GM21576 (cell line): Measurements from ENCODE around the gene ADGRL3.

ENCODE experiments used
- ATAC-seq: cut with Tn5 transposase; IDR thresholded peaks from one replicate; pipeline ENCODE4 v1.9.1; 2021; ENCODE audit warnings: mild to moderate bottlenecking, moderate library complexity; ENCODE audit not compliant: unreplicated experiment

The ADGRL3 gene

GRCh38 chr4:61275241-61275640 lies 75.1 kb downstream of the ADGRL3 start:
- no peak for ATAC-seq

DNA sequence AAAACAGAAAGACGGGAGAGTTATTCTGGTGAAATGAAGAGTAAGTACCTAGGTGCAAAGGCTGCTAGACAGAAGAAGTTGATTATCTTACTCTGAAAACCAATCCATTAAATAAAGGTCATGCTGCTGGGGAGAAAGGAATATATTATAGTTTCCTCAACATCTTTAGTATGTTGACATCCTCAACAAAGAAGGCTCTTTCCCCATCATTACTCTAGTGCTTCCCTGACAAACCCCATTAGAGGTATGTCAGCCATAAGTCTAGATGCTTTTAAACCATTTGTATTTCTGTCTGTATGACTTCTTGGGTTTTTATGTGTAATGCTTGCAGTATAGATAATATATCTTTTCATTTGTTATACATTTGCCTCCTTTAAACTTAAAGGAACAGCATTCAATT lies 75.9 kb downstream of the ADGRL3 start:
- ATAC-seq: no peak

GRCh38 chr4:61277785-61278760 lies 77.9 kb downstream of the ADGRL3 start:
- no peak for ATAC-seq

DNA sequence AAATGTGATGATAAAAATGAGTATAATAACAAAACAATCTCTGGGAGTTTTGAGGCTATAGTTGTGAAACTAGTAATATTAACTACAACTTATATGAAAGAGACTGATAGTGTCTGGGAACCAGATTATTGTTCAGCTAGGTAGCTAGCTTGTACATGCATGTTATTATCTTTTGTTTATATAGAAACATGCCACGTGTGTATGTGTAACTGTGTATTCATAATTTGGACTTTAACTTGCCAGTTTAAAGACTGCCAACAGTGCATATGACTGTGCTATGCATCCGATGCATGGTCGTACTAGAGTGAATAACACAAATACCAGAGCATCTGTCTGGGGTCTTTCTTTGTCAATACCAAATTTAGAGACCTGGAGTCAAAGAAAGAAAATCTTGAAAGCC lies 92.2 kb downstream of the ADGRL3 start:
- ATAC-seq: no peak

GRCh38 chr4:61293707-61294400 lies 93.7 kb downstream of the ADGRL3 start:
- no peak for ATAC-seq

DNA sequence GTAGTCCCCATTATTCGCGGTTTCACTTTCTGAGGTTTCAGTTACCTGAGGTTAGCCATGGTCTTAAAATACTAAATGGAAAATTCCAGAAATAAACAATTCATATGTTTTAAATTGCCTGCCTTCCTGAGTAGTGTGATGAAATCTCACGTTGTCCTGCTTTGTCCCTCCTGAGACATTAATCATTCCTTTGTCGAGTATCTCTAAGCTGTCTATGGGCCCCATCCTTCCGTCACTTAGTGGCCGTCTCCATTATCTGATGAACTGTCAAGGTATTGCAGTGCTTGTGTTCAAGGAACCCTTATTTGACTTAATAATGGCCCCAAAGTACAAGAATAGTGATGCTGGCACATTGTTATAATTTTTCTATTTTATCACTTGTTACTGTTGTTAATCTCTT lies 94.8 kb downstream of the ADGRL3 start:
- no peak for ATAC-seq

DNA sequence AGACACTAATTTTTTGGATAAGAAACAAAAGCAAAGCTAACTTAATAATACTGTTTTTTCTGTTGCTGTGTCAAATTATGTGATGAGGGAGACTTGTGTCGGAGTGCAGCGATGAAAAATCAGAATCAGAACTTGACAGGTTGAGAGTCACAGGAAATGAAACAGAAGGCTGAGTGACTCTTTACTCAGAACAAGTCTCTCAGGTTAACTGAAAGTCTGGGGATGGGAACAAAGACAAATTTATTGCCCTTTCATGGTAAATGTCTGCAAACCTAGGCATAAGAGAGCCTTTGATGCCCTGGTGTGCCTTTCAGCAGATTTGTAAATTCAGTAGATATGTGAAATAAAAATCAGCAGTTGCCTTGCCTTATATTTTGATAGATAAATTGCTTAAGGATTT lies 96.0 kb downstream of the ADGRL3 start:
- ATAC-seq: no peak

- ATAC-seq: no peak
Measured at GRCh38 chr4:61298178-61298740, 98.1 kb downstream of the ADGRL3 start.

GRCh38 chr4:61299316-61299715 lies 99.2 kb downstream of the ADGRL3 start:
- ATAC-seq: no peak

DNA sequence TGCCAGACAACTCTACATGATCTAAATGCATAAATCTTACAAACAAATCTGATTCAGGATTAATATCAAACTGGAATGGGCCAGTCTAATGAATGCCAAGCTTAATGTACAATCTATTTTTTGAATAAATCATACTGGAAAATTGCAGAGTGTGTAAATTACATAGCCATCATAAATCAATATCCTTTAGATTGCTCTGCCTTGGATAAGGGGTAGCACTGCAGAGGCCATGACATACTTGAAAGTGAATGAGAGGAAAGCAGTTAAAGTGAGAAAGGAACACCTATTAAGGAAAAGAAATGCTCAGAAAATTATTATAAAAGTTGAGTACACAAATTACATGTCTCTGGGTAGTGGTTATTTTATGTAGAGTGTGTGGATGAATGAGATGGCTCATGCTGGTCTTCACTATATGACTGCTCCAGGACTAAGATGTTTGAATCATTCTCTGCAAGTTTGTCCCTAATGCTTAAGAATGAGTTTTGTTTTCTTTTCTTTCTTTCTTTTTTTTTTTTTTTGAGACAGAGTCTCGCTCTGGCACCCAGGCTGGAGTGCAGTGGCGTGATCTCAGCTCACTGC lies 100.2 kb downstream of the ADGRL3 start:
- no peak for ATAC-seq

DNA sequence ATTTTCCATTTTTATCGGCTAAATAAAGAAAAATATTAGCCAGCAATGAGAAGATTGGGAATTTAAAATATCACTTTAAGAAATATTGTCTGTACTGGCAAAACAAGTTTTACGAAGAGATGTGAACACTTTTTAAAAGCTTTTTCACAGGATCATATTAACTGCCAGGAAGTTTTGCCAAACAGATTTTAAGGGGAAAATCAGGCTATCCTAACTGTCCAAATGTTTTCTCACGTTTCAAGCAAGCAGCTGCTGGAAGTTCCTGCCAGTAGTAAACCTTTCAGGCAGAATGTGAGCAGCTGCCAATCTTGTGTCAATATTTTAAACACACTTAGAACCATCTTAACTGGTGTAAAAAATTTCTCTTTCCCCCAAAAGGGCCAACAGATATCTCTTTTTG lies 101.1 kb downstream of the ADGRL3 start:
- no peak for ATAC-seq

GRCh38 chr4:61308033-61308432 lies 107.9 kb downstream of the ADGRL3 start:
- no peak for ATAC-seq

DNA sequence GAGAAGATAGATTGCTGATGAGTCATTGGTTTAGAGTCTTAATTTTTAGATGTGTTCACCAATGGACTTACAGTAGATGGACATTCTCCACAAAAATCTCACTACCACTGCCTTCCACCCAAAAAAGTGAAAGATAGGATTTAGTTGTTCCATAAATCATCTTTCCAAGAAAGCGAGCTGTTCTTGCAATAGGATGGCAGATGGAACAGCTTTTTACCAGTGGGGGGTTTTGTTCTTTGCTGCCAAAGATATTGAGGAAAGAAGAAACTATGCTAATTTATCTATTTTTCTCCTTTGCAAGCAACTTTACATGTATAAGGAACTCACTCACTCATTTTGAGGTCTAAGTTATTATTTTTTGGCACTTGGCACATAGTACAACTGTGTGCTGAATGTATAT lies 109.5 kb downstream of the ADGRL3 start:
- ATAC-seq: no peak

GRCh38 chr4:61312526-61312925 lies 112.4 kb downstream of the ADGRL3 start:
- ATAC-seq: no peak

DNA sequence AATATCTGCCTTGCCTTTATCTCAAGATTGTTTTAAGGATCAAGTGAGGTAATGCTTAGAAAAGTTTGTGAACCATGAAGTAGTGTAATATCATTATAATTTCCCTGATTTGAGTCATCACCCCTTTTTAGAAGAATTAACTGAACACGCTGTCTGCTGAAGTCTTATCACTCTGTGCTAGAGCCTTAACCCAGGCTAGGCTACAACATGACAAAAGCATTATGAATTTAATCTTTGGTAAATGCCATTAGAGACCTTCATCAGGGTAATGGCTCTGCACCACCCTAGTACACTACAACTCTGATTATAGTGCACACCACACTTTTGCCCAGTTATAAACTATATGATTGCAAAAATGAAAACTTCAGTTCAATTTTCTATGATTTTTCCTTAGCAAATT lies 118.3 kb downstream of the ADGRL3 start:
- no peak for ATAC-seq

GRCh38 chr4:61319156-61319555 lies 119.0 kb downstream of the ADGRL3 start:
- ATAC-seq: no peak

DNA sequence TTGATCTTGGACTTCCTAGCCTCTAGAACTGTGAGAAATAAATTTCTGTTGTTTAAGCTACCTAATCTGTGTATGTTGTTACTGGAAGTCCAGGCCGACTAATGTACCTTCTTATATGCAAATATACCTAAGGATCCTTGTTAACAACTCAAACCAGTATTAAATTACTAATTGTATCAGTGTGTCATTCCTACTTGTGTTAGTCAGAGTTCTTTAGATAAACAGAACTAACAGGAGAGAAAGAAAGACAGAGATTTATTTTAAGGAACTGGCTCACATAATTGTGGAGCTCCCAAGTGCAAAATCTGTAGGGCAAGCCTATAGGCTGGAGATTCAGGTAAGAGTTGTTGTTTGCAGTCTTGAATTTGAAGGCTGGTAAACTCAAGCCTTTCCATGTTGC lies 120.0 kb downstream of the ADGRL3 start:
- ATAC-seq: no peak

GRCh38 chr4:61320631-61321030 lies 120.5 kb downstream of the ADGRL3 start:
- ATAC-seq: no peak

- ATAC-seq: no peak
Measured at GRCh38 chr4:61332693-61333092, 132.6 kb downstream of the ADGRL3 start.

GRCh38 chr4:61333490-61333889 lies 133.4 kb downstream of the ADGRL3 start:
- ATAC-seq: no peak

- no peak for ATAC-seq
Measured at GRCh38 chr4:61335241-61335763, 135.2 kb downstream of the ADGRL3 start.
